GM18951 (cell line): ENCODE results near the gene CD27.
"Not testable (repeated sequence)": the region's sequence is repeated elsewhere in the genome, so short reads cannot be mapped to it uniquely, and the experiment has no call there.

ENCODE experiments used
- POLR2A ChIP-seq: IDR thresholded peaks from 4 replicates; pipeline ENCODE4 v1.6.1; 2011; ENCODE audit warnings: mild to moderate bottlenecking; ENCODE audit not compliant: insufficient read length, insufficient read depth; ENCODE audit errors: extremely low read depth
- in situ Hi-C: fragments of 300-500 bp; cut with MboI; formaldehyde crosslinking; loops from one replicate; pipeline ENCODE4 v1.12.0; 2022; ENCODE audit warnings: low sequenced_read_pairs, mixed read lengths, inconsistent platforms; ENCODE audit not compliant: unreplicated experiment

The CD27 gene

DNA sequence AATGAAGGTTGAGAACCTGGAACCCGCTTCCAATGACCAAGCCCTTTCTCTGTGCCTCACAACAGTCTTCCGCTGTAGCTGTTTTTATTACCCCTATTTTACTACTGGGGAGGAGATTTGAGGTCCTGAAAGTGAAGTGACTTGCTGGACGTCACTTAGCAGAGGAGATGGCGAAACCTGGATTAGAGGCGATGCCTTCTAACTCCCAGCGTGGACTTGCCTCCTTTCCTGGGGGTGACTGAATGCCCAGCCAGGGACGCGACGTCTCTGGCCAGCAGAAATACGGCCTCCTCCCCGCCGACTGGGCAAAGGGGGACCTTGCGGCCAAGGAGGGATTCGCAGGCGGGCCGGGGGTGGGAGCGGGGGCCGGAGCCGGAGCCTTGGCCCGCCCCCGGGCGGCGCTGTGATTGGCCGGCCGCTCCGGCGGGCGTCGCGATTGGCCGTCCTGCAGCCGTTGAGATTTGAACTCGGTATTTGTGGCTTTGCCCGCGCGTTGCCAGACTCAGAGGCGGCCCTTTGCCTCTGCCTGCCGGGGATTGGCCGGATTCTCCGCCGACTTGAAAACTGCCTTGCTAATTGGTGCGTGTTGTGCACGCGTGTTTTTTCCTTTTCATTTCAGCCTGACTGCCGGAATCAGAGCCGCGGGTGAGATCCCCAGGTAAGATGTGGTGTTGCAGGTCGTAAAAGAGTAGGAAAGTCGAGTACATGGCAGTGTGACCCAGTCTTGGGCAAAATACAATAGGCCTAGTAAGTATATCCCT lies 48.9 kb downstream of the CD27 start, which contains the start of gene NCAPD2:
TSS of gene NCAPD2 (plus strand) at position 606 of the 761 bp plus-strand sequence. CDS start 997 bp downstream, outside the sequence.
- in situ Hi-C loops, result no loop called here

DNA sequence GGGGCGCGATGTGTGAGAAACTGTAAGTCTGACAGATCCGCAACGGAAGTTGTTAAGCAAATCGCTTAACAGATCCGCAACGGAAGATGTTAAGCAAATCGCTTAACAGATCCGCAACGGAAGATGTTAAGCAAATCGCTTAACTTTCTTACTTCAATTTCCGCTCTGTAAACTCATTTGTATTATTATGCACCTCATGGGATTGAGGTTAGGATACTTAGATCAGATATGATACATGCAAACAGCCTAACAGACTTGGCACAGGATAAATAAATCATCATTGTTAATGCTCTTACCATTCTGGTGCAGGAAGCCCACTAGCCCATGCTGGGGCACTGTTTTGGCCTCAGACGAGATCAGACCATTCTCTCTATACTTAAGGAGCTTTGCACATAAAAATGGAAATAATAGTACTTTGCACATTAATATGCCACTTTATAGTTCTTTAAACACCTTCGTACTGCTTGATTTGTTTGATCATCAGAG lies 49.5 kb downstream of the CD27 start:
- no peak for TF ChIP-seq POLR2A
- in situ Hi-C loops, result no loop called here

More for the DNA sequence above, 48.9 kb downstream of the CD27 start, which contains the start of gene NCAPD2:
- TF ChIP-seq POLR2A, result peak; percentile 70

DNA sequence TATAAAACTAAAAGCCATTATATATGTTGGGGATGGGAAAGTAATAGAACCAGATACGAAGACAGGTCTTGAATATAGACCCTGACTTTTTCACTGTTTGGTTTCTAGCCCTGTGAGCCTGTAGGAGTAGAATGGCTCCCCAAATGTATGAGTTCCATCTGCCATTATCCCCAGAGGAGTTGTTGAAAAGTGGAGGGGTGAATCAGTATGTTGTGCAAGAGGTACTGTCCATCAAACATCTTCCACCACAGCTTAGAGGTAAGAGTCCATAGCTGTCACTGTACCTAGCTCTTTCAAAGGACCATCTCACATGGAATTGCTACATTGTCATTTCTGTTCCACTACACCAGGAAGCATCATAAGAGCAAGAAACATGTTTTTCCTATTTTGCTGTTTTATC lies 50.2 kb downstream of the CD27 start:
- in situ Hi-C loops, result no loop called here

DNA sequence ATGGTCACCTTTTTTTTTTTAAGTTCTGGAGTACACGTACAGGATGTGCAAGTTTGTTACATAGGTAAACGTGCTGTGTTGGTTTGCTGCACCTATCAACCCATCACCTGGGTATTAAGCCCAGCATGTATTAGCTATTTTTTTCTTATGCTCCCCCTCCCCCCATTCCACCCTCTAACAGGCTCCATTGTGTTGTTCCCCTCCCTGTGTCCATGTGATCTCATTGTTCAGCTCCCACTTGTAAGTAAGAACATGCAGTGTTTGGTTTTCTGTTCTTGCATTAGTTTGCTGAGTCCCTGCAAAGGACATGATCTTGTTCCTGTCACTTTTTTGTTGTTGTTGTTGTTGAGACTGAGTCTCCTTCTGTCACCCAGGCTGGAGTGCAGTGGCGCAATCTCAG lies 52.5 kb downstream of the CD27 start:
- in situ Hi-C loops, result not testable (repeated sequence)

More for the DNA sequence above, 50.2 kb downstream of the CD27 start:
- TF ChIP-seq POLR2A, result no peak

DNA sequence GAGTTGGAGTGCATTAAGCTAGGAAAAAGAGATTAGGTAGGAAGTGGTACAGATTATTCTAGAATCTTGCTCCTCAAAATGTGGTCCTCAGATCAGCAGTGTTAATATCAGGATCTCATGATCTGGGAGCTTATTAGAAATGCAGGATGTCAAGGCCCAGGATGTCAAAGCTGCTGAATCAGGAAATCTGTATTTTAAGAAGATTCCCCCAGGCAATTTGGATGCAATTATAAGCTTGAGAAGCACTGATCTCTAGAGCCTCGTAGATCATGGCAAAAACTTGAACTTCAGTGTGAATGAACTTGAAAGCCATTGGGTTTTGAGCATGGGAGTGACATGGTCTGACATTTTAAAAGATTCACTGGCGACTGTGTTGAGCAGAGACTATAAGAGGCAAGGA lies 55.7 kb downstream of the CD27 start:
- no peak for TF ChIP-seq POLR2A
- in situ Hi-C loops, result no loop called here
